BJ (cell line): ENCODE measurements around the gene OR8B12. TPM values are rescaled to one million over a fixed set of nuclear protein-coding genes. Genes with fewer than 3 reads are reported as not detected.

ENCODE experiments used
- CTCF ChIA-PET: fragments of 350-600 bp; formaldehyde crosslinking; extraction: SDS; loops from one replicate; lab custom pipeline; 2021; ENCODE audit warnings: antibody characterized with exemption, inconsistent platforms; lab: Yijun Ruan, JAX
- POLR2A ChIA-PET: fragments of 300-600 bp; sonication (Branson Sonifier 250); formaldehyde crosslinking; extraction: SDS; loops from one replicate; lab custom pipeline; 2021; ENCODE audit warnings: antibody characterized with exemption; lab: Charles Lee
- DNase-seq: peaks from one replicate; pipeline ENCODE4 v3.0.0-alpha.2; 2011; ENCODE audit warnings: low read depth
- H3K27me3 ChIP-seq: 2 replicates; pipeline ENCODE4 v1.6.0; 2011; ENCODE audit warnings: low read length; ENCODE audit not compliant: control insufficient read depth, insufficient read depth
- H3K36me3 ChIP-seq: 2 replicates; pipeline ENCODE4 v1.5.1; 2011; ENCODE audit warnings: low read length; ENCODE audit not compliant: control insufficient read depth, insufficient read depth
- H3K4me3 ChIP-seq: 2 replicates; pipeline ENCODE4 v1.5.1; 2011; ENCODE audit warnings: low read depth, mild to moderate bottlenecking, control low read depth, low read length
- polyA minus RNA-seq: library from RNA; depleted of rRNA, polyadenylated mRNA; stranded (reverse); fragments of >200 nt; gene quantifications from 2 replicates; pipeline ENCODE4 v1.2.3, GENCODE V29; 2011; rRNA and poly(A)+ RNA removed
- polyA plus RNA-seq: library from polyadenylated mRNA; depleted of rRNA; stranded (reverse); fragments of >200 nt; gene quantifications from 2 replicates; pipeline ENCODE4 v1.2.3, GENCODE V29; 2011; rRNA removed
- TF ChIP-seq, protein P1 (sequence below): IDR thresholded peaks from 2 replicates; pipeline ENCODE4 v1.5.1; 2011; ENCODE audit warnings: low read depth, mild to moderate bottlenecking, control low read depth, inconsistent platforms, low read length, moderate library complexity; ENCODE audit not compliant: insufficient read depth

Gene OR8B12, protein sequence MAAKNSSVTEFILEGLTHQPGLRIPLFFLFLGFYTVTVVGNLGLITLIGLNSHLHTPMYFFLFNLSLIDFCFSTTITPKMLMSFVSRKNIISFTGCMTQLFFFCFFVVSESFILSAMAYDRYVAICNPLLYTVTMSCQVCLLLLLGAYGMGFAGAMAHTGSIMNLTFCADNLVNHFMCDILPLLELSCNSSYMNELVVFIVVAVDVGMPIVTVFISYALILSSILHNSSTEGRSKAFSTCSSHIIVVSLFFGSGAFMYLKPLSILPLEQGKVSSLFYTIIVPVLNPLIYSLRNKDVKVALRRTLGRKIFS
- polyA plus RNA-seq (not detected in 2 replicates), polyA minus RNA-seq (not detected in 2 replicates)

DNA sequence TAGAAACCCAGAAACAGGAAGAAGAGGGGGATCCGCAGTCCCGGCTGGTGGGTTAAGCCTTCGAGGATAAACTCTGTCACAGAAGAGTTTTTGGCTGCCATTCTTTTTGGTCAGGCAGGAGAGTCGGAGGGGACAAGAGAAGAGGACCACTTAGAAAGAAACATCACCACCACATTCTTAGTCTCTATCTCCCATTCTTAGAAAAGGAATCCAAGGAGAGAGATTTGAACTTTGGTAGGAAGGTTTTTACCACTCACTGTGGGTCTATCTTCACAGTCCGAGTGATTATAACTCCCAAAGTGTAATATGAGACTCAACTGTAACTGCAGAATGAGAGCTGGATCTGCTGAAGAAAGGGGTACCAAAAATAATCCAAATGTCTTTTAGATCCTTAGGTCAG, at the start of gene OR8B12:
Gene OR8B12 (minus strand): TSS at position 101 of the 400 bp plus-strand sequence. CDS start 0 bp downstream, at position 101.
- Histone ChIP-seq H3K27me3 (no peaks in the 10 kb centered on the region), H3K36me3 (no peaks in the 10 kb centered on the region), H3K4me3 (no peak within 1 kb of the TSS)
- TF ChIP-seq, protein P1, sequence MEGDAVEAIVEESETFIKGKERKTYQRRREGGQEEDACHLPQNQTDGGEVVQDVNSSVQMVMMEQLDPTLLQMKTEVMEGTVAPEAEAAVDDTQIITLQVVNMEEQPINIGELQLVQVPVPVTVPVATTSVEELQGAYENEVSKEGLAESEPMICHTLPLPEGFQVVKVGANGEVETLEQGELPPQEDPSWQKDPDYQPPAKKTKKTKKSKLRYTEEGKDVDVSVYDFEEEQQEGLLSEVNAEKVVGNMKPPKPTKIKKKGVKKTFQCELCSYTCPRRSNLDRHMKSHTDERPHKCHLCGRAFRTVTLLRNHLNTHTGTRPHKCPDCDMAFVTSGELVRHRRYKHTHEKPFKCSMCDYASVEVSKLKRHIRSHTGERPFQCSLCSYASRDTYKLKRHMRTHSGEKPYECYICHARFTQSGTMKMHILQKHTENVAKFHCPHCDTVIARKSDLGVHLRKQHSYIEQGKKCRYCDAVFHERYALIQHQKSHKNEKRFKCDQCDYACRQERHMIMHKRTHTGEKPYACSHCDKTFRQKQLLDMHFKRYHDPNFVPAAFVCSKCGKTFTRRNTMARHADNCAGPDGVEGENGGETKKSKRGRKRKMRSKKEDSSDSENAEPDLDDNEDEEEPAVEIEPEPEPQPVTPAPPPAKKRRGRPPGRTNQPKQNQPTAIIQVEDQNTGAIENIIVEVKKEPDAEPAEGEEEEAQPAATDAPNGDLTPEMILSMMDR = no peak
- no peak for DNase-seq
- ChIA-PET POLR2A (no interaction called here), CTCF (no interaction called here)

DNA sequence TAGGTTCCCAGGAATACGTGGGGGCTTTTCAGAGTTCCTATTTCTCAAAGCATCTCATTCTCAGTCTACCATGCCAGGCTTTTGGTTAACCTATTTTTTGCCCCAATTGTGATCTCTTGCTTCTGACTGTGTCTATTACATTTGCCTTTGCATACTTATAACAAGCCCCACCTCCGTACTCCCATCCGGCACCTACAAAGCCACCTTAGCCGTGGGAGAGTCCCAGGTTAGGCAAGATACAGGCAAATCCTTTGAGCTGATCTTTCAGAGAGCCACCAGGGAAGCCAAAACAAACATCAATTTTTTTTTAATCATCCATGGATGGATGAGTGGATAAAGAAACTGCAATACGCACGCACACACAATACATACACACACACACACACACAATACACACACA, 49.2 kb upstream of the OR8B12 start:
- TF ChIP-seq, protein P1 = no peak
- Histone ChIP-seq H3K27me3 (no peaks in the 10 kb centered on the region), H3K4me3 (no peak overlapping the region), H3K36me3 (no peaks in the 10 kb centered on the region)
- DNase-seq = no peak
- ChIA-PET CTCF (no interaction called here), POLR2A (no interaction called here)

DNA sequence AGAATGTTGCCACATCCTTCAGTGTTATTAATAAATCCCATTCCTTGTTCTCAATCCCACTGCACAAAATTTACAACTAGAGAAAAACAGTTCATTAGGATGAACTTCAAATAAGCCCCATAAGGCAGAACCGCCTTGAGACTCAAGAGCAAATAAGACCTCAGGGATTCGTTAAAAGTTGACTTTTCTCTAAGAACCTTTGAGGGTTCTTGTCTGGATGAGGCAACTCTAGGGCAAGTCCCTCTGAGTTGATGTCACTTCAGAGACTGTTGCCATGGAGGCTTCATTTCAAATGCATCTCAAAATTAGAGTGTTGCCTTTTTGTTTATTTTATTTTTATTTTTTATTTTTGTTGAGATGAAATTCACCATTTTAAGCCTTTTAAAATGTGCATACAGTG, 48.0 kb upstream of the OR8B12 start:
- ChIA-PET POLR2A (no interaction called here), CTCF (no interaction called here)
- Histone ChIP-seq H3K4me3 (no peak overlapping the region), H3K27me3 (no peaks in the 10 kb centered on the region), H3K36me3 (no peaks in the 10 kb centered on the region)
- TF ChIP-seq, protein P1 = no peak
- no peak for DNase-seq

DNA sequence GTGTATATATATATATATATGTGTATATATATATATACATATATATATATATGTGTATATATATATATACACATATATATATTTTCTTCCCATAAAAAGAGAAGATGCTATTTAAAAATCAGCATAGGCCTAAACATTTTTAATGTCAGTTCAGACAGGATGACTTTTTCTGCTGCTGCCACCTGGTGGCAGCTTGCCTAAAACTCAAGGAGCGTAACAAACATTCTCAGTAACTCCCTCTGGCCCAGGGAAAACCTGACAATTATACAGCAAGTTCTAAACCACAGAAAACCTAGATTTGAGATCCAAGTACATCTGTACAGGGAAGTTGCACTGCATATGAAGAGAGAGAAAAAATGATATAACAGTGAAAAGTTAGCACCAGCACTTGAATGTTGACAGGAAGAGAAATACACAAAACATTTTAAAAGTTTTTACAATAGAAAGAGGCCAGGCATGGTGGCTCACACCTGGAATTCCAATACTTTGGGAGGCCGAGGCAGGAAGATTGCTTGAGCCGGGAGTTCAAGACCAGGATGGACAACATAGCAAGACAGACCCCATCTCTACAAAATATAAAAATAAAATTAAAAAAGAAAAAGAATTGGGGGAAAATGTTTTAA, 42.9 kb upstream of the OR8B12 start:
- H3K27me3 ChIP-seq = no peaks in the 10 kb centered on the region
- ChIA-PET CTCF (interaction anchor here (0.6 to 2.3 kb wide), 10 partner anchors 10 to 515 kb away, joined by 3 to 15 read pairs (median 4); no protein-coding TSS in a partner anchor), POLR2A (no interaction called here)
- H3K36me3 ChIP-seq = no peaks in the 10 kb centered on the region
- H3K4me3 ChIP-seq = no peak overlapping the region
- DNase-seq = no peak
- TF ChIP-seq, protein P1 = peak; percentile 74

DNA sequence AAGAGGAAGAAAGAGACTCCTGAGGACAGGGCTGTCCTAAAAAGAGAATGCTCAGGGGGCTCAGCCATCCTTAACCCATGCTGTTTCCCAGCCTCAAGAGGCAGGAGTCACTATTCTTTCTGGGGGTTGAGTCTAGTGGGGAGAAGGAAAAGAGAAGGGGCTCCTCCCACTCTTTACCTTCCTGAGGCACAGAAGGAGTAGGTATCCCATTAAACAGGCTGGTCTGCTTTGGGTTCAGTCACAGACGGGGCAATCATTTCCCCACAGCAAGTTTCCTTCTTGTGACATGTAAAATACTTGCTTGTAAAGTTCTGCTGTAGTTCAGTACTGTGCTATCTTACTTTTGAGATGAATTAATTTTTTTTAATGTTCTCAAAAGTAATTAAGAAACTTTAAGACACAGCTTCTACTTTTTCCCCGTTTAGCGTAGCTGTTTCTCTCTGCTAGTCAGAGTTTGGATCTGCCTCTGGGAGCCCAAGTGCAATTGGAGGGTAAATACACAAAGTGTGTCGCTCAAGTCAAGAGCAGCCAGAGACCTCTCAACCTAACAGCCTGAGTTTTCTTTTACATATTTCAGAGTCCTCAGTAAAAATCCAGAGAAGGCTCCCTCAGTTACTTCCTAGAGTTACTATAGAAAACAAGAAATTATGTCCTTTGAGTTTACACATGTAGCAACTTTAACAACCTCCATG, 41.4 kb upstream of the OR8B12 start:
- Histone ChIP-seq H3K36me3 (no peaks in the 10 kb centered on the region), H3K4me3 (no peak overlapping the region), H3K27me3 (no peaks in the 10 kb centered on the region)
- ChIA-PET POLR2A (no interaction called here), CTCF (interaction anchor here (1.1 to 2.3 kb wide), 8 partner anchors 8 to 515 kb away, joined by 3 to 15 read pairs (median 8); no protein-coding TSS in a partner anchor)
- DNase-seq = no peak
- TF ChIP-seq, protein P1 = no peak
